MCF 10A (cell line): ENCODE measurements around the gene TIMM17B. TPM values are rescaled to one million over a fixed set of nuclear protein-coding genes. Genes with fewer than 3 reads are reported as not detected.

Source experiments
- BruUV-seq: library from RNA; stranded (reverse); fragments of 400-500 nt; replicated peaks from 2 replicates; lab custom pipeline; 2021; lab: Mats Ljungman, UMichigan
- CTCF ChIA-PET: fragments of 300-600 bp; sonication (Branson Sonifier 250); formaldehyde crosslinking; extraction: SDS; loops from one replicate; lab custom pipeline; 2021; ENCODE audit warnings: antibody characterized with exemption, inconsistent platforms; lab: Yijun Ruan, JAX
- POLR2A ChIA-PET: fragments of 300-600, 350-650 bp; sonication (Branson Sonifier 250); formaldehyde crosslinking; extraction: SDS; loops from one replicate; lab custom pipeline; 2020; ENCODE audit warnings: antibody characterized with exemption, inconsistent platforms; lab: Yijun Ruan, JAX
- DNase-seq: peaks from one replicate; pipeline ENCODE4 v3.0.0-alpha.2; 2018; ENCODE audit not compliant: unreplicated experiment
- H3K27ac Mint-ChIP-seq: one replicate; pipeline ENCODE4 v1.8.0; 2022; ENCODE audit warnings: mild to moderate bottlenecking, low read depth, mixed read lengths; ENCODE audit not compliant: unreplicated experiment
- H3K27me3 Mint-ChIP-seq: one replicate; pipeline ENCODE4 v1.8.0; 2022; ENCODE audit warnings: mixed read lengths; ENCODE audit not compliant: insufficient read depth, unreplicated experiment
- H3K36me3 Mint-ChIP-seq: one replicate; pipeline ENCODE4 v1.8.0; 2022; ENCODE audit warnings: mild to moderate bottlenecking, moderate library complexity, mixed read lengths; ENCODE audit not compliant: insufficient read depth, unreplicated experiment
- H3K4me1 Mint-ChIP-seq: one replicate; pipeline ENCODE4 v1.8.0; 2022; ENCODE audit warnings: mixed read lengths; ENCODE audit not compliant: insufficient read depth, unreplicated experiment
- H3K4me3 Mint-ChIP-seq: one replicate; pipeline ENCODE4 v1.8.0; 2022; ENCODE audit warnings: mild to moderate bottlenecking, moderate library complexity, mixed read lengths; ENCODE audit not compliant: unreplicated experiment
- H3K9me3 Mint-ChIP-seq: one replicate; pipeline ENCODE4 v1.8.0; 2022; ENCODE audit warnings: mixed read lengths; ENCODE audit not compliant: unreplicated experiment
- CTCF ChIP-seq: fragments of 200-600 bp; IDR thresholded peaks from one replicate; pipeline ENCODE4 v1.8.0; 2022; ENCODE audit warnings: antibody characterized with exemption, mild to moderate bottlenecking; ENCODE audit not compliant: unreplicated experiment
- intact Hi-C: fragments of 100-400 bp; cut with micrococcal nuclease; formaldehyde crosslinking; loops from 2 replicates; pipeline ENCODE4 v1.14.1; 2022
- total RNA-seq: library from RNA; stranded (reverse); gene quantifications from 2 replicates; pipeline ENCODE4 v1.2.3, GENCODE V29; 2022

The TIMM17B gene
- total RNA-seq, 1 experiment from 2014 or later = 73.7 TPM

- Mint-ChIP-seq H3K27me3 (no peaks in the 10 kb centered on the region), H3K4me3 (no peak overlapping the region), H3K27ac (no peak overlapping the region), H3K36me3 (peaks cover 56% of the 10 kb centered on the region), H3K9me3 (no peaks in the 10 kb centered on the region), H3K4me1 (no peaks in the 10 kb centered on the region)
- no TSS peak for BruUV-seq
- no peak for DNase-seq
- no peak for TF ChIP-seq CTCF
- ChIA-PET POLR2A (interaction anchor here (1.4 to 1.5 kb wide), 2 partner anchors 9 to 12 kb away, joined by 5 read pairs; partner anchors contain the start of gene SLC35A2), CTCF (interaction anchor here (0.6 to 1.1 kb wide), 5 partner anchors 8 to 142 kb away, joined by 3 to 6 read pairs (median 4); partner anchors contain the start of genes GLOD5 and SLC35A2)
- intact Hi-C loops = no loop called here
Measured at GRCh38 chrX:48903290-48903689, 5.7 kb upstream of the TIMM17B start.

GRCh38 chrX:48902776-48903175, 5.2 kb upstream of the TIMM17B start:
- Mint-ChIP-seq H3K9me3 (no peaks in the 10 kb centered on the region), H3K4me1 (no peaks in the 10 kb centered on the region), H3K4me3 (no peak overlapping the region), H3K36me3 (peaks cover 51% of the 10 kb centered on the region), H3K27me3 (no peaks in the 10 kb centered on the region), H3K27ac (no peak overlapping the region)
- DNase-seq = no peak
- ChIA-PET CTCF (interaction anchor here (0.6 to 1.1 kb wide), 3 partner anchors 9 to 141 kb away, joined by 3 to 4 read pairs (median 4); partner anchors contain the start of genes GLOD5 and SLC35A2), POLR2A (interaction anchor here (1.4 to 1.5 kb wide), 2 partner anchors 9 to 12 kb away, joined by 5 read pairs; partner anchors contain the start of gene SLC35A2)
- intact Hi-C loops = no loop called here
- no peak for TF ChIP-seq CTCF
- no TSS peak for BruUV-seq

GRCh38 chrX:48902135-48902534, 4.6 kb upstream of the TIMM17B start:
- BruUV-seq = TSS peak; percentile 50
- intact Hi-C loops = no loop called here
- no peak overlapping the region for H3K4me3 Mint-ChIP-seq
- ChIA-PET POLR2A (interaction anchor here (1.5 kb wide), 1 partner anchor 11 kb away, joined by 5 read pairs; no protein-coding TSS in a partner anchor), CTCF (interaction anchor here (0.7 kb wide), 1 partner anchor 18 kb away, joined by 3 read pairs; no protein-coding TSS in a partner anchor)
- peaks cover 45% of the 10 kb centered on the region for H3K36me3 Mint-ChIP-seq
- no peak overlapping the region for H3K27ac Mint-ChIP-seq
- no peak for TF ChIP-seq CTCF
- no peaks in the 10 kb centered on the region for H3K4me1 Mint-ChIP-seq
- no peaks in the 10 kb centered on the region for H3K27me3 Mint-ChIP-seq
- no peak for DNase-seq
- H3K9me3 Mint-ChIP-seq = no peaks in the 10 kb centered on the region

- H3K9me3 Mint-ChIP-seq = no peaks in the 10 kb centered on the region
- no peak overlapping the region for H3K4me3 Mint-ChIP-seq
- no peaks in the 10 kb centered on the region for H3K4me1 Mint-ChIP-seq
- no peaks in the 10 kb centered on the region for H3K27me3 Mint-ChIP-seq
- DNase-seq = no peak
- TF ChIP-seq CTCF = no peak
- no TSS peak for BruUV-seq
- CTCF ChIA-PET = interaction anchor here (0.5 to 1.4 kb wide), 3 partner anchors 11 to 94 kb away, joined by 3 to 5 read pairs (median 3); partner anchors contain the start of gene SLC35A2
- intact Hi-C loops = no loop called here
- no peak overlapping the region for H3K27ac Mint-ChIP-seq
- POLR2A ChIA-PET = no interaction called here
- peaks cover 38% of the 10 kb centered on the region for H3K36me3 Mint-ChIP-seq
Measured at GRCh38 chrX:48901069-48901468, 3.5 kb upstream of the TIMM17B start.
